BE2C (cell line): ENCODE measurements around the gene GDF9.

Source experiments
- DNase-seq: peaks from one replicate; pipeline ENCODE4 v3.0.0-alpha.2; 2020
- H3K27me3 ChIP-seq: fragments of 250-450 bp; sonication (Bioruptor Pico); 2 replicates; pipeline ENCODE4 v1.5.1; 2020; ENCODE audit warnings: mild to moderate bottlenecking
- H3K36me3 ChIP-seq: fragments of 250-450 bp; sonication (Bioruptor Pico); 2 replicates; pipeline ENCODE4 v1.5.1; 2020; ENCODE audit warnings: mild to moderate bottlenecking
- H3K4me1 ChIP-seq: fragments of 250-450 bp; sonication (Bioruptor Pico); 2 replicates; pipeline ENCODE4 v1.5.1; 2020
- H3K4me3 ChIP-seq: 2 replicates; pipeline ENCODE4 v1.5.1; 2011; ENCODE audit warnings: low read depth, low read length
- H3K9me3 ChIP-seq: fragments of 250-450 bp; sonication (Bioruptor Pico); 2 replicates; pipeline ENCODE4 v1.5.1; 2020
- TF ChIP-seq, protein P1 (sequence below): IDR thresholded peaks from 2 replicates; pipeline ENCODE4 v1.5.1; 2012; ENCODE audit warnings: mild to moderate bottlenecking, low read depth, low read length

GDF9 gene

GRCh38 chr5:132871459-132872284, 5.4 kb upstream of the GDF9 start:
- no peaks in the 10 kb centered on the region for H3K9me3 ChIP-seq
- no peaks in the 10 kb centered on the region for H3K27me3 ChIP-seq
- TF ChIP-seq, protein P1, sequence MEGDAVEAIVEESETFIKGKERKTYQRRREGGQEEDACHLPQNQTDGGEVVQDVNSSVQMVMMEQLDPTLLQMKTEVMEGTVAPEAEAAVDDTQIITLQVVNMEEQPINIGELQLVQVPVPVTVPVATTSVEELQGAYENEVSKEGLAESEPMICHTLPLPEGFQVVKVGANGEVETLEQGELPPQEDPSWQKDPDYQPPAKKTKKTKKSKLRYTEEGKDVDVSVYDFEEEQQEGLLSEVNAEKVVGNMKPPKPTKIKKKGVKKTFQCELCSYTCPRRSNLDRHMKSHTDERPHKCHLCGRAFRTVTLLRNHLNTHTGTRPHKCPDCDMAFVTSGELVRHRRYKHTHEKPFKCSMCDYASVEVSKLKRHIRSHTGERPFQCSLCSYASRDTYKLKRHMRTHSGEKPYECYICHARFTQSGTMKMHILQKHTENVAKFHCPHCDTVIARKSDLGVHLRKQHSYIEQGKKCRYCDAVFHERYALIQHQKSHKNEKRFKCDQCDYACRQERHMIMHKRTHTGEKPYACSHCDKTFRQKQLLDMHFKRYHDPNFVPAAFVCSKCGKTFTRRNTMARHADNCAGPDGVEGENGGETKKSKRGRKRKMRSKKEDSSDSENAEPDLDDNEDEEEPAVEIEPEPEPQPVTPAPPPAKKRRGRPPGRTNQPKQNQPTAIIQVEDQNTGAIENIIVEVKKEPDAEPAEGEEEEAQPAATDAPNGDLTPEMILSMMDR = no peak
- peaks cover 3% of the 10 kb centered on the region; the same call in 1 of the 2 replicates for H3K4me1 ChIP-seq
- no peak for DNase-seq
- H3K4me3 ChIP-seq = no peak overlapping the region
- H3K36me3 ChIP-seq = peaks cover 56% of the 10 kb centered on the region

DNA sequence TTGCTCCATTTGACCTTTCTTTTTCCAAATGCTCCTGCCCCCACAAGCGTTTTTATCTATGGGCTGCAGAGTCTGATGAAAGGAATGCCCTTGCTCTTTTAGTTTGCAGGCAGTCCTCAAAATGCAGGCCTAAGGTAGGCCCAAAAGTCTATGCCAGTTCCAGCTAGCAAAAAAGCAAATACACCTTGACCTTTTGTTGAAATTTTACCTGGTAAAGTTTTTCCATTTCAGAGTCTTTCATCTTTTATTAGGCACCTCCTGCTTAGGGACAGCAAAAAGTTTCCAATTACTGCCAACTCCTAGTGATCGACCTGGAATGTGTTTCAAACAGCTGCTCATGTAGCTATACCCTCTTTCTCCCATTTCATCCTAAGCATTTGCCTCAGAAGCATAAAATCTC, 4.5 kb upstream of the GDF9 start:
- TF ChIP-seq, protein P1 = no peak
- Histone ChIP-seq H3K27me3 (no peaks in the 10 kb centered on the region), H3K4me3 (no peak overlapping the region), H3K36me3 (peaks cover 54% of the 10 kb centered on the region), H3K4me1 (peaks cover 3% of the 10 kb centered on the region; the same call in 1 of the 2 replicates), H3K9me3 (no peaks in the 10 kb centered on the region)
- DNase-seq = no peak

DNA sequence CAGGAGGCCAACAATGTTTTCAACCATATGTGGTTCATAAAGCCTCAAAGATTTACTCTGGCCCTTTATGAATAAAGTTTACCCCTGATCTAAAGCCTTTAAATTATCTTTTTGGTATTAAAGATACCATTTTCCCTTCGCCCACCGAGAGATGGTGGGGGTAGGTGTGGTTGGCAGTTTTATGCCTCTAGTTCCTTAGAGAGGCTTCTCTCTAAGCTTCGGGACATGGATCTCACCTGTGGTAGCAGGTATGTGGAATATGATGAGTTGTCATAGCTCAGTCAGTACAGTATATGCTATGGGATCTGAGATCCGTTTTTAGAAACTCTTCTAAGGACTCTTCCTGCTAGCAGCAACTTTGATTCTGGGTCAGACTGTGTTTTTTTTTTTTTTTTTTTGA, 2.5 kb upstream of the GDF9 start:
- no peak overlapping the region for H3K4me3 ChIP-seq
- H3K4me1 ChIP-seq = peaks cover 3% of the 10 kb centered on the region; the same call in 1 of the 2 replicates
- TF ChIP-seq, protein P1 = no peak
- no peak for DNase-seq
- H3K36me3 ChIP-seq = peaks cover 49% of the 10 kb centered on the region
- no peaks in the 10 kb centered on the region for H3K27me3 ChIP-seq
- no peaks in the 10 kb centered on the region for H3K9me3 ChIP-seq

DNA sequence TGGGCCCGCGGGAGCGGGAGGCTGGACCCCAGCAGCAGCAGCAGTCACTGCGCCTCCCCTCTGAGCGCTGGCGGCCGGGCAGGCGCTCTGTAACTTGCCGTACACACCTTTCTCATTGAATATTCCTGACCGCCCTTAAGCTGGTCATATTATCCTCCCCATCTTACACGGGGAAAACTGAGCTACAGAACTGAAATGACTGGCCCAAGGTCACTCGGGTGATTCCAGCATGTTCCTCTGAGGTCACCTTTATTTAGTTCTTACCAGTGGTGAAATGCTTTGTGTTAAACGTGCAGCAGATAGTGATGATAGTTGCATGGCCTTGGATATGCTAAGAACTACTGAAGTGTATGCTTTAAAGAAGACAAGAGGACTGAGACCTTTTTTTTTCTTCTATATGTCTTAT, 780 bp upstream of the GDF9 start:
- no peak for DNase-seq
- peaks cover 46% of the 10 kb centered on the region for H3K36me3 ChIP-seq
- TF ChIP-seq, protein P1 = no peak
- H3K4me3 ChIP-seq = peak overlapping the region; percentile 91
- no peaks in the 10 kb centered on the region for H3K27me3 ChIP-seq
- H3K9me3 ChIP-seq = no peaks in the 10 kb centered on the region
- H3K4me1 ChIP-seq = peaks cover 3% of the 10 kb centered on the region; the same call in 1 of the 2 replicates

- Histone ChIP-seq H3K27me3 (no peaks in the 10 kb centered on the region), H3K36me3 (peaks cover 35% of the 10 kb centered on the region), H3K9me3 (no peaks in the 10 kb centered on the region), H3K4me3 (peak overlapping the region; percentile 91), H3K4me1 (peaks cover 3% of the 10 kb centered on the region; the same call in 1 of the 2 replicates)
- no peak for DNase-seq
- TF ChIP-seq, protein P1 = no peak
These were observed 464 bp downstream of the GDF9 start for GRCh38 chr5:132865668-132866341.

GRCh38 chr5:132860742-132861141, 5.5 kb downstream of the GDF9 start:
- H3K27me3 ChIP-seq = no peaks in the 10 kb centered on the region
- no peaks in the 10 kb centered on the region for H3K4me1 ChIP-seq
- DNase-seq = no peak
- no peak overlapping the region for H3K4me3 ChIP-seq
- H3K36me3 ChIP-seq = no peaks in the 10 kb centered on the region
- TF ChIP-seq, protein P1 = no peak
- H3K9me3 ChIP-seq = no peaks in the 10 kb centered on the region
